Amniotic stem cell (primary cell): Measurements from ENCODE around the gene PILRB.
"Not testable (repeated sequence)": the region's sequence is repeated elsewhere in the genome, so short reads cannot be mapped to it uniquely, and the experiment has no call there.

ENCODE experiments used
- DNase-seq: peaks from one replicate; lab custom pipeline; 2025; lab: John Stamatoyannopoulos, UW

PILRB gene

DNA sequence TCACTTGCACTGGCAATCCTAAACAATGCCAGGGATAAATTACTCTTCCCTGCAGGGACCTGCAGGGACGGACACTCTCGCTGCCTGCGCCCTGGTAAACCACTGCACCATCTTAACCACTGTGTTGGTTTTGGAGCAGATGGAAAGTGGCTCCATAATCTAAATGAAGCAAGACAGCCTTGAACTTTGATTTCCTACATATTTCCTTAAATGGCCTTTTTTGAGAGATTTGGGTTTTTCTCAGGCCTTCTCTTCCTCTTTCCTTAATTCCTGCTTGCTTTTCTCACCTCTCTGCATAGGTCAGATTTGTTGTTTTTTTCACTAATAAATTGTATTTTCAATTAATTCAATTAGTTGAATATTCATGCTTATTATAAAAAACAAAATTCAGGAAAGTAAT lies 18.1 kb downstream of the PILRB start:
- no peak for DNase-seq

DNA sequence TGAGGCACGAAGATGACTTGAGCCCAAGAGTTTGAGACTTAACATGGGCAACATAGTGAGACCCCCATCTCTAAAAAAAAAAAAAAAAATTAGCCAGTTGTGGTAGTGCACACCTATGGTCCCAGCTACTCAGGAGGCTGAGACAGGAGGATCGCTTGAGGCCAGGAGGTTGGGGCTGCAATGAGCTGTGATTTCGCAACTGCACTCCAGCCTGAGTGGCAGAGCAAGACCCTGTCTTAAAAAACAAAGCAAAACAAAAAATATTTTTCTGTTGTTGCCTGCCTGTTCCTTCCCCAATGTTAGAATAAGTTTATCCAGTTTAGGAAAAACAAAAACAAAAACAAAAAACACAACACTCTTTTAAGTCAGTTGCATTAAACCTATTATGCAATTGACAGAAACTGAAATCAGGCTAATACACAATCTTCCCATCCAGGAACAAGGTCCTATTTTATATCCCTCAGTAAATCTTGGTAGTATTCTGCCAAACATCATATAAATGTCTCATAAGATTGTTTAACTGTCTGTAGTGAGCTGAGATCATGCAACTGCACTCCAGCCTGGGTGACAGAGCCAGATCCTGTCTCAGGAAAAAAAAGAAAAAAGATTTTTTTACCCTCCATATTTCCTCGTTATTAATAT lies 20.3 kb downstream of the PILRB start:
- DNase-seq: no peak

DNA sequence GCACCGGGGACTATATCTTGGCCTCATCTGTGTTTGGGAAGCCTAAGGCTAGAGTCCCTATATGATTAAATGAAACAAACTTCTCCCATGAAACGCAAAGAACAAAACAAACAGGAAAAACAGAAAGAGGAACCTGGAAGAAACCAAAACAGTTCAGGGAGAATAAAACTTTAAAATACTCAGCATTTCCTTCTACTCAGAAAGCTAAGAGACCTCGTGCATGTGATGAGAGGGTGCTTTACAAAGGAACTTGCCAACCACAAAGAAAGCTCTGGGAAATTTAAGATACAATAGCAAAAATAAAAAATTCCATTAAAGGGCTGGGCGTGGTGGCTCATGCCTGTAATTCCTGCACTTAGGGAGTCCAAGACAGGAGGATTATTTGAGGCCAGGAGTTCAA lies 22.3 kb downstream of the PILRB start:
- no peak for DNase-seq

DNA sequence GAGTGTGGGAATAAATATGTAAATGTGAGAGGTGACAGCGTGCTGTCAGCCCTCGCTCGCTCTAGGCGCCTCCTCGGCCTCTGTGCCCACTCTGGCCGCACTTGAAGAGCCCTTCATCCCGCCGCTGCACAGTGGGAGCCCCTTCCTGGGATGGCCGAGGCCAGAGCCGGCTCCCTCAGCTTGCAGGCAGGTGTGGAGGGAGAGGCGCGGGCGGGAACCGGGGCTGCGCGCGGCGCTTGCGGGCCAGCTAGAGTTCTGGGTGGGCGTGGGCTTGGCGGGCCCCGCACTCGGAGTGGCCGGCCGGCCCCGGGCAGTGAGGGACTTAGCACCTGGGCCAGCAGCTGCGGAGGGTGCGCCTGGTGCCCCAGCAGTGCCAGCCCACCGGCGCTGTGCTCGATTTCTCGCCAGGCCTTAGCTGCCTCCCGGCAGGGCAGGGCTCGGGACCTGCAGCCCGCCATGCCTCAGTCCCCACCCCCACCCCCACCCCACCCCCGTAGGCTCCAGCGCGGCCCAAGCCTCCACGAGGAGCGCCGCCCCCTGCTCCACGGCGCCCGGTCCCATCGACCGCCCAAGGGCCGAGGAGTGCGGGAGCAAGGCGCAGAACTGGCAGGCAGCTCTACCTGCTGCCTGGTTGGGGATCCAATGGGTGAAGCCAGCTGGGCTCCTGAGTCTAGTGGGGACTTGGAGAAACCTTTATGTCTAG lies 23.8 kb downstream of the PILRB start:
- DNase-seq: not testable (repeated sequence)

DNA sequence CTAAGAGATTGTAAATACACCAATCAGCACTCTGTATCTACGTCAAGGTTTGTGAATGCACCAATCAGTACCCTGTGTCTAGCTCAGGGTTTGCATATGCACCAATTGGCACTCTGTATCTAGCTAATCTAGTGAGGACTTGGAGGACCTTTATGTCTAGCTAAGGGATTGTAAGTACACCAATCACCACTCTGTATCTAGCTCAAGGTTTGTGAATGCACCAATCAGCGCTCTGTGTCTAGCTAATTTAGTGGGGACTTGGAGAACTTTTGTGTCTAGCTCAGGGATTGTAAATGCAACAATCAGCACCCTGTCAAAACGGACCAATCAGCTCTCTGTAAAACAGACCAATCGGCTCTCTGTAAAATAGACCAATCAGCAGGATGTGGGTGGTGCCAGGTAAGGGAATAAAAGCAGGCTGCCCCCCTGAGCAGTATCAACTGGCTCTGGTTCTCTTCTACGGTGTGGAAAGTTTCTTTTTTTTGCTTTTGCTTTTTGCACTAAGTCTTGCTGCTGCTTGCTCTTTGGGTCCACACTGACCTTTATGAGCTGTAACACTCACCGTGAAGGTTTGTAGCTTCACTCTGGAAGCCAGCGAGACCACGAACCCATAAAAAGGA lies 24.4 kb downstream of the PILRB start:
- not testable (repeated sequence) for DNase-seq

DNA sequence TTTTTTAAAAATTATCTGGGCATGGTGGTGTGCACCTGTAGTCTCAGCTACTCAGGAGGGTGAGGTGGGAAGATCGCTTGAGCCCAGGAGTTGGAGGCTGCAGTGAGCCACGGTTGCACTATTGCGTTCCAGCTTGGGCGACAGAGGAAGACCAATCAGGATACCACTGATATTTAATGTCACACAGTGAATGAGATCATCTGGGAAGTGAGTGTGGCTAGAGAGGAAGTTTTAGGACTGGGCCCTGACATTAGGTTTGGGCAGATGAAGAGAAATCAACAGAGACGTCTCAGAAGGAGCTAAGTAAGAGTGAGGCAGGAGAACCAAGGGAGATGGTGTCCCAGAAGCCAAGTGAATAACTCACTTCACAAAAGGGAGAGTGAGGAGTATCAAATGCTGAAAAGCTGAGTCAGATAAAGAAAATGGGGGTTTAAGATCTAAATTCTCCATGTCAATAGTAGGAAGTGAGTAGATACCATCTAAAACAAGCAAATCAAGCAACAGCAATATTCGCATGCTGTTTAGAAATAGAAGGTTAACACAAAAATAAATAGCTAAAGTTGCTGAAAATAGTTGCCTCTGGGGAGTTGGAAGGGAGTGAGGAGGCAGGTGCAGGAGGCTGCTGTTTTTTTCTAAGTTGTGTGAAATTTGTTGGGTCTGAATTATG lies 26.8 kb downstream of the PILRB start:
- DNase-seq: no peak

DNA sequence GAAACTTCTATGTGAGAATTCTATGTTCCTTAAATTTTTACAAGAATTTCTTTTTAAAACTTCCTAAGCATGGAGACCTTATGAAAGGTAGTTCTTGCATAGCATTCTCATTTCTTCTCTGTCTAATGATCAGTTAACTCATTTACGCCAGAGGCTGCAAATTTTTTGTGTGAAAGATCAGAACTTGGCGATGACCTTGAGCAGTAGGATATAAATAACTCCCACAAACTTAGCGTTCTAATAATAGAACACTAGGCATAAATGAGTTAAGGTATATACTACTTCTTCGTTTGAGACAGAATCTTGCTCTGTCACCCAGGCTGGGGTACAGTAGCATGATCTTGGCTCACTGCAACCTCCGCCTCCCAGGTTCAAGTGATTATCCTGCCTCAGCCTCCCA lies 29.0 kb downstream of the PILRB start:
- no peak for DNase-seq

DNA sequence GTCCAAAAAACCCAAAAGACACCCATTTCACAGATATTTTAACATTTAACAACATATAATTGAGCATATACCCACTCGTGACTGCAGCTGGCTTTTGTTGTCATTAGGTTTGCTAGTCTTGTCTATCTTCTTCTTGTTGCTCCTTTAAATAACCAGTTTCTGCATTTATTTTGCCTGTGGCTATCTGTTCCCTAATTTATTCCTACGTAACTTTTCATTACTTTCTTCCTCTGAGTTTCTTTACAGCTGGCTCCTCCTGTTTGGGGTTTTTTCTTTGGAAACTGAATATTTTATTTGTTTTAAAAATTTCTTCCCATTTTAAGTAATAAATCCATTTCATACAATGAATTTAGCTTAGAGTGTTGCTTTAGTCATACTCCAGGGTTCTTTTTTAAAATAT lies 29.8 kb downstream of the PILRB start:
- no peak for DNase-seq

DNA sequence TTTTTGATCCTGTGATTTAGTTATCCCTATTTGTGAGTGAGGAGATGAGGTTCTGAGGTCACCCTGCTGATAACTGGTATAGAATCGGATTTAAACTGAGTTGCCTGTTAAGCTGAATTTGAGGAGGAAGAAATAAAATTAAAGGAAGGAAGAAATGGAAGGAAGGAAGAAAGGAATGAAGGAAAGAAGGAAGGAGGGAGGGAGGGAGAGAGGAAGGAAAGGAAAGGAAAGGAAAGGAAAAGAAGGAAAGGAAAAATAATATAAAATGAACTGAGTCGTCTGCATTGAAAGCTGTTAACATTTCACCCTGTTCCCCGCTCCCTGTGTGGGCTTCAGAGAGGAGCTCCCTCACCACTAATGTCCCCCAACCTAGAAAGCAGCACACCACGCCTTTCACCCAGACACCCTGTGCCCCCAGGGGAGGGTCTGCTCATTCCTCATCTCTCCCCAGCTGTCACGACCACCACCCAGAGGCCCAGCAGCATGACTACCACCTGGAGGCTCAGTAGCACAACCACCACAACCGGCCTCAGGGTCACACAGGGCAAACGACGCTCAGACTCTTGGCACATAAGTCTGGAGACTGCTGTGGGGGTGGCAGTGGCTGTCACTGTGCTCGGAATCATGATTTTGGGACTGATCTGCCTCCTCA lies 31.6 kb downstream of the PILRB start:
- DNase-seq: no peak

DNA sequence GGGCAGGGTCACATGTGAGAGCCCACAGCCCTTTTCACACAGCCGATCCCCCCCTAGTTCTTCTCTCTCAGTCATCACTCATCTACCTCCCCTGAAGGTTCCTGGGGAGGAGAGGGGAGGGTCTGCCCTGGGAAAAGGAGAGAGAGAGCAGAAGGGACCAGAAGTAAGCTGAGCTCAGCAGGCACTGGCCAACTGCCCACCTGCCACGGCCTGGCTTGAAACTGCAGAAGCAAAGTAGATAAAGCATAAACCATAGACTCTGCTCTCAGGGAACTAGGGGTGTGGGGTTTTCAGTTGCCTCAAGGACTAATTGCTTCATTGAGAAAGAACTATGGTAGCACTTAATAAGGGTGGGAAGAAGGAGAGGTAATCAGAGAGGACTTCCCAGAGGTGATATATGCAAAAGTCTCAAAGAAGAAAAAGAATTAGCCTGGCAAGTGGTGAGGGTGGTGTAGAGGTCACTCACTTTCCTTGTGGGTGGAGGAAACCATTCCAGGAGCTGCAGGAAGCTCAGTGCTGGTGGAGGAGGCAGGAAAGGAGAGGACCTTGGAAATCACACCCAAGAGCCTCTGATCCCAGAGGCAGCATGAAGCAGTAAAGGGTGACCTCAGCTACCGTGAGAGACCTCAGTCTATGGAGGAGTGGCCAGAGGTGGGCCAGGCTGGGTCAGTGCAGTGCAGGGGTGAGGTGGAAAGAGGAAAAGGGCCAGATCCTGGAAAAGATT lies 32.5 kb downstream of the PILRB start:
- DNase-seq: no peak

DNA sequence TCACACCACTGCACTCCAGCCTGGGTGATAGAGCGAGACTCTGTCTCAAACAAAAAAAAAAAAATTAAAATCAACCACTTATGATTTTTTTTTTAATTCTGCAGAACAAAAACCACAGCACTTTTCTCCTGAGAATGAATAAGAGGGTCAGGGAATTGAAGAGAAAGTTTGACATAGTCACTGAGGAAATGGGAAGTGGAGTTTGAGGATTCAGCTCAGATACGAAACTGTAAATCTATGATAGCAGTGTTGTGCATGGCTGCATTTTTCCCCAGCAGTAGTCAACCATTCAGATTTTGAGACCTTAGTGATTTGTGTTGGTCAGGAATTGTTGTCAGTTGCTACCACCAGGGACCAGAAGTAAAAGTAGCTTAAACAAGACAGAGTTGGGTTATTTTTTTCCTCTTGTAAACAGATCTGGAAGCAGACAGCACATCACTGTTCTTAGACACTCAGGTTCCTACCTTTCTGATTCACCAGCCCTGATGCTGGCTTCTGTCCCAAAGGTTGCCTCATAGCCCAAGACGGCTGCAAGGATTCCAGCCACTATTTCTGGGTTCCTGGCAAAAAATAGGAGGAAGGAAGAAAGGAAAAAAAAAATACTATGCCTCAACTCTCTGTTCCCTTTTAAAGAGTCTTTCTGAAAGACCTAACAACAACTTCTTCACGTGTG lies 35.5 kb downstream of the PILRB start:
- no peak for DNase-seq

DNA sequence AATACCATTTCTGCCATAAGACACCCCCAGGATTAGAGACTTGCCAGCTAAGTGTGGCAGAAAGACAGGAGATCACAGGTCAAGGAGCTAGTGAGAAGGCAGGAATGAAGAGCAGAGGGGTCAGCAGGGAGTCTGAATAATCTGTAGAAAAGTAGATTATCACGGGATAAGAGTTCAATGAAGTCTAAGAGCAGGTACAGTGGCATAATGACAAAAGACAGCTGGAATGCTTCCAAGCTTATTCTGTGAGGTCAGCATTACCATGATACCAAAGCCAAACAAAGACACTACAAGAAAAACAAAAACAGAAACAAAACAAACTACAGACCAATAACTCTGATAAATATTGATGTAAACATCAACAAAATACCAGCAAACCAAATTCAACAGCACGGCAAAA lies 36.2 kb downstream of the PILRB start:
- no peak for DNase-seq

DNA sequence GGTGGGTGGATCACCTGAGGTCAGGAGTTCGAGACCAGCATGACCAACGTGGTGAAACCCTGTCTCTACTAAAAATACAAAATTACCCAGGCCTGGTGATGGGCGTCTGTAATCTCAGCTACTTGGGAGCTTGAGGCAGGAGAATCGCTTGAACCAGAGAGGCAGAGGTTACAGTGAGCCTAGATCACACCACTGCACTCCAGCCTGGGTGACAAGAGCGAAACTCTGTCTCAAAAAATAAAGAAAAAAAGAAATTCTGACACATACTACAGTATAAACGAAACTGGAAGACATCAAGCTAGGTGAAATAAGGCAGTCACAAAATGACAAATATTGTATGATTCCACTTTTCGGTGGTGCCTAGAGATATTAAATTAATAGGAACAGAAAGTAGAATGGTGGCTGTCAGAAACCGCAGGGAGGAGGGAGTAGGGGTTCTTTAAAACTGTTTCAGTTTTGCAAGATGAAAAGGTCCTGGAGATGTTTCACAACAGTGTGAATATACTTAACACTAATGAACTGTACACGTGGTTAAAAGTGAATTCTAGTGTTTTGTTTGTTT lies 38.6 kb downstream of the PILRB start:
- no peak for DNase-seq

DNA sequence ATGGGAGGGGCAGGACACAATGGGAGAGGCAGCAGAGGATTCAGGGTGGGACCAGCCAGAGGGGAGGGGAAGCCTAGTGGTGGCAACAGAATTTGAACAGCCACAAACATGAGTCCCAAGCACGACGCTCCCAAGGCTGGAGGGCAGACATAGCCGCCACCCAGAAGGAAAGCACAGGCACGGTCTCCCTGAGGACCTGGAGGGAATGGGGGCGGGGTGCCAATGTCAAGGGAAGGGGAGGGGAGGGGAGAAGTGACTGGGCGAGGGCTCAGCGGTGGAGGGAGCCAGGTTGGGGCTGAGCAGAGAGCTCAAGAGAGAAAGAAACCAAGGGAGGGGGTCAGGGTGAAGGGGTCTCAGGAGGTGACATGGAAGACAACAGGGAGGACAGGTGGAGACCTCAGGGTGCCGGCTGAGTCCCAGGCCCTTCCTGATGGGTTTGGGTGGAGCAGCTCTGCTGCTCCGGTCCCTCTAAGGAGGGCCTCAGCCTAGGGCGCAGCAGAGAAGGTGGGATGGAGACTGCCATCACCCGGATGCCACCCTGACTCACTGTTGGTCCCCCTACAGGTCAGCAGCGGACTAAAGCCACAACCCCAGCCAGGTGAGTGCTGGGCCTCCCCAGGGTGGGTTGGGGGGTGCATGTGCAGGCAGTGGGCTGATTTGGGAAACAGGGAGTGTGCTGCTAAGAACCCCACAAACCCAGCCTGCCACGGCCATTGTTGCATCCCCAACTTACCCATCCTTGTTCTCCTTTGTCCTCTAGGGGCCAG lies 39.6 kb downstream of the PILRB start:
- no peak for DNase-seq

DNA sequence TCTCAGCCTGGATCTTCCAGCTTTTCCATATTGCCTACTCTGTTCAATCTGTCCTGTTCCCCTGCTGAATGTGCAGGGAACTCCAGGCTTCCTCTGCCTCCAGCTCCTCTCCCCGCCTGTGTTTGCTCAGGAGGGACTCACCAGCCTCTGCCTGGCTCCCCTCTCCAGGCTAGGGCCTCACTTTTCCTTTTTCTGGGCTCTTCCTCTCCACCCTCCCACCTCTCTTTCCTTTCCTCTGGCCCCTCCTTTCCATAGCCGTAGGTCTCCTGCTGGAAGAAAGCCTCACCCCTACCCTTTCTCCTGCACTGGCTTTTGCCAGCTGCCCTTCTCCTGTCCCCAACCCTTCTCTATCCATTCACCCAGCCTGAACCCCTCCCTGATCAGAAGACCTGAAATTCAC lies 40.3 kb downstream of the PILRB start:
- DNase-seq: no peak

DNA sequence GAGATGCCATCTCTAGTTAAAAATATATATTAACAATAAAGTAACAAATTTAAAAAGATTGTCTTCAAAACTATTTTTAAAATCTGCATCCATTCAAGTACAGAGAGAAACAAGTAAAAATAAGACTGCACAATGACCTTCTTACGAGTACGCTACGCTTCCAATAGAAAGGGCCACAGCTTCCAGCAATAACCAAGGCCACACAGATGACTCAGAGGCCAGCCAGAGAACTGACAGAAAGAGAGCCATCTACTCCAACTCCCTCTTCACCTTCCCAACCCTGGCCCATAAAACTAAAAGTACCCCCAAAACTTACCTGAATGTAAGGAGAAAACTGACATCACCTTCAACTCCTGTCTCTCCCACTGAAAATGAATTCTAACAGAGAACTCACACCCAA lies 42.1 kb downstream of the PILRB start:
- DNase-seq: no peak

DNA sequence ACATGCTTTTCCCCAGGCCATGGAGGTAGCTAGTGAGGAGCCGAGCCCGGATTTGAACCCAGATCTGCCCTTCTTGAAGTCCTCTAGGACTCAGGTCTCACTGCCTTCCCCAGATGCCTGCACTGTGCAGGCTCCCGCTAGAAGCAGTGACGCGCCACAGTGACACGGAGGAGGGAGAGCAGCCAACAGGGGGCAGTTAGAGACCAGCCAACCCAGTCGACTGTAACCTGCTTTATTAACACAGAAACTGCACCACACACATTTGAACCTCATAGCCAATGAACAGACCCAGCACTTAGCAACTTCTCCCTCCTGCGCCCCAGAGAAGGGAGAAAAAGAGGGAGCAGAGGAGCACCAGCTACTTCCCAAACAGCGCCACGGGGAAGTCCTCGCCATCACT lies 42.7 kb downstream of the PILRB start:
- DNase-seq: no peak

DNA sequence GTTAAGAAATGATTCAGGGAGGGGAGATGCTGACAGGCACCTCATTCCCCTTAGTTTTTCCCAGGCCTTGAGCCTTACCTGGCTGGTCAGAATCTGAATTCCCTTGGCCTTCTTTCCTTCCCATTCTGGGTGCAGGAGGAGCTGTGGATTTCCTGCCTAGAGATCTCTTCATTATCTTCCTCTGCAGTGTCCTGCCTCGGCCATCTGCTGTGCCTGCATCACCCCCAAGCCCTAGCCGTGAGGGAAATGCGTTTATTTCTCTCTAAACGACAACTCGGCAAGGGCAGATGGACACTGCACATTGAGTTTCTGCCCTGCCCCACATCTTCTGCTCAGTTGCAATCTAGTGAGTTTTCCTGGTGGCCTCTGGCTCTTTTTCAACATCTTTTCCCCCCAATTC lies 43.9 kb downstream of the PILRB start:
- no peak for DNase-seq

DNA sequence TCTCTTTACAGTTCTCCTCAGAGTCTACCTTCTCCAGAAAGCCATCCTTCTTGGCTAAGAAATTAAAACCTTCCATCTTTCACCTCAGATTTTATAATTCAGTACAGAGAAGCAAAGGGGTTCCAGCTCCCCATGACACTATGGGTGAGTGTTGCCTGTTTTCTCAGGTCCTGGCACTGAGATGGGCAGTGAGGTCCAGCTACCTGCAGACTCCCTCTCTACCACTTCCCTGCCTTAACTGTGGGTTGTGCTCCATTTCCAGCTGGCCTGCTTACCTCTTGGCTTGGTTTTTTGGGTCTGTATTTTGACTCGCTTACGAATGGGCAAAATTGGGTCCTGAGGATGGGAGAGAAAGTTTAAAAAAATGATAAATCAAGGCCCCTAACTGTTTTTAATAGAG lies 44.3 kb downstream of the PILRB start:
- no peak for DNase-seq

DNA sequence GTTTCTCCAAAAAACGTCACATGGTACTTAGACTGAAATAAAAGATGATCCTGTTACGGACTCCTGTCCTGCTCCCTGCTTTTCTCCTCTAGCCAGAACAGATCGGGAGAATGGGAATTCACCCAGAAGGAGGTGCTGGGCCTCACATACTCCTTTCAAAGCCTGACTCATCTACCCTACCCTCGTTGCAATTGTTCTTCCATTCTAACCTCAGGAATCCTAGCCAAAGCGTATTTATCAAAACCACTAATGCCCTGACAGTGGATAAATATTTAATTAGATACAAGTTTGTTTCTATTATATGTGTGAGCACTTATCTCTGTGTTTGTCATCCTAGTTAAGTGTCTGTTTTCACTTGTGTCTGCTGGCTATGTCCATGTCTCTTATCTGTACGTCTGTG lies 48.9 kb downstream of the PILRB start:
- no peak for DNase-seq
